Progenitor cell of endocrine pancreas (in vitro differentiated cells): Measurements from ENCODE around the gene PPEF2. TPM values are rescaled to one million over a fixed set of nuclear protein-coding genes. Genes with fewer than 3 reads are reported as not detected.

Experiments
- DNase-seq: peaks from one replicate; pipeline ENCODE4 v3.0.0; 2021; ENCODE audit warnings: low spot score; ENCODE audit not compliant: unreplicated experiment
- H3K27ac Mint-ChIP-seq: 2 replicates; pipeline ENCODE4 v1.8.0; 2021; ENCODE audit warnings: mild to moderate bottlenecking, moderate library complexity, mixed read lengths
- H3K27me3 Mint-ChIP-seq: 2 replicates; pipeline ENCODE4 v1.8.0; 2021; ENCODE audit warnings: mixed read lengths
- H3K36me3 Mint-ChIP-seq: 2 replicates; pipeline ENCODE4 v1.8.0; 2022; ENCODE audit warnings: mixed read lengths; ENCODE audit not compliant: insufficient read depth
- H3K4me1 Mint-ChIP-seq: 2 replicates; pipeline ENCODE4 v1.8.0; 2021; ENCODE audit warnings: low read depth, mixed read lengths
- H3K4me3 Mint-ChIP-seq: 2 replicates; pipeline ENCODE4 v1.8.0; 2021; ENCODE audit warnings: low read depth, mild to moderate bottlenecking, moderate library complexity, mixed read lengths
- H3K9me3 Mint-ChIP-seq: 2 replicates; pipeline ENCODE4 v1.8.0; 2021; ENCODE audit warnings: low read depth, mixed read lengths
- CTCF ChIP-seq: fragments of 200-600 bp; sonication (generic); IDR thresholded peaks from one replicate; pipeline ENCODE4 v1.5.0; 2021; ENCODE audit warnings: antibody characterized with exemption, mild to moderate bottlenecking; ENCODE audit not compliant: unreplicated experiment
- total RNA-seq: library from RNA; stranded (reverse); gene quantifications from 2 replicates; pipeline ENCODE4 v1.2.1, GENCODE V29; 2021

The PPEF2 gene
- total RNA-seq, 1 donor from 2014 or later, result not detected

- Mint-ChIP-seq H3K36me3 (peaks cover 13% of the 10 kb centered on the region), H3K4me3 (no peak overlapping the region), H3K9me3 (no peaks in the 10 kb centered on the region), H3K27me3 (no peaks in the 10 kb centered on the region), H3K4me1 (peaks cover 6% of the 10 kb centered on the region), H3K27ac (no peak overlapping the region)
- no peak for TF ChIP-seq CTCF
- DNase-seq, result no peak
Observed at GRCh38 chr4:75817901-75818300, 84.4 kb downstream of the PPEF2 start.

Other genes with a start within 250 kb of the PPEF2 start
- gene G3BP2, start 229.0 kb downstream of the PPEF2 start, total RNA-seq, result 157 and 168 TPM in 2 replicates
- gene USO1, start 177.9 kb downstream of the PPEF2 start, total RNA-seq, result 54.4 and 54.9 TPM in 2 replicates
- 2.7 and 3.2 TPM in 2 replicates for gene NAAA, start 38.6 kb upstream of the PPEF2 start, total RNA-seq
- 45.0 and 46.2 TPM in 2 replicates for gene SDAD1, start 88.5 kb upstream of the PPEF2 start, total RNA-seq
- not detected in 2 replicates for gene CXCL9, start 105.1 kb upstream of the PPEF2 start, total RNA-seq
- gene CXCL10, start 121.0 kb upstream of the PPEF2 start, total RNA-seq, result not detected in 2 replicates
- gene CXCL11, start 133.6 kb upstream of the PPEF2 start, total RNA-seq, result not detected in 2 replicates
- 5.0 and 7.3 TPM in 2 replicates for gene ART3, start 172.3 kb upstream of the PPEF2 start, total RNA-seq
- gene NUP54, start 245.9 kb upstream of the PPEF2 start, total RNA-seq, result 67.5 and 68.8 TPM in 2 replicates